PC-9 (cell line): Measurements from ENCODE around the gene TEAD2. TPM values are rescaled to one million over a fixed set of nuclear protein-coding genes. Genes with fewer than 3 reads are reported as not detected.

Experiments used
- BruUV-seq: library from RNA; stranded (reverse); fragments of 400-500 nt; replicated peaks from 2 replicates; lab custom pipeline; 2021; lab: Mats Ljungman, UMichigan
- CTCF ChIA-PET: fragments of 300-600 bp; sonication (Branson Sonifier 250); formaldehyde crosslinking; loops from one replicate; lab custom pipeline; 2022; ENCODE audit warnings: antibody characterized with exemption; lab: Charles Lee
- POLR2A ChIA-PET: fragments of 300-600 bp; sonication (Branson Sonifier 250); formaldehyde crosslinking; loops from one replicate; lab custom pipeline; 2022; ENCODE audit warnings: antibody characterized with exemption; ENCODE audit not compliant: unreplicated experiment; lab: Charles Lee
- DNase-seq, 2 experiments: peaks; one replicate each; pipeline versions ENCODE4 v3.0.0 to v3.0.0-alpha.2; 2015 to 2022; ENCODE audit warnings: mixed read lengths in 1 of 2
- H2AFZ ChIP-seq: fragments of 200-600 bp; sonication (generic); 2 replicates; pipeline ENCODE4 v1.8.1; 2017; ENCODE audit warnings: antibody characterized with exemption
- H3F3A ChIP-seq: fragments of 200-600 bp; sonication (generic); 2 replicates; pipeline ENCODE4 v1.8.1; 2017; ENCODE audit warnings: antibody characterized with exemption, mild to moderate bottlenecking, low read depth; ENCODE audit not compliant: insufficient read depth
- H3K27ac ChIP-seq: fragments of 200-600 bp; sonication (generic); 2 replicates; pipeline ENCODE4 v1.6.1; 2016; ENCODE audit warnings: mixed run types
- H3K27me3 ChIP-seq: fragments of 200-600 bp; sonication (generic); 2 replicates; pipeline ENCODE4 v1.6.1; 2016; ENCODE audit warnings: low read depth, mixed run types; ENCODE audit not compliant: insufficient read depth
- H3K36me3 ChIP-seq: fragments of 200-600 bp; sonication (generic); 2 replicates; pipeline ENCODE4 v1.6.1; 2016; ENCODE audit warnings: low read depth, mixed run types
- H3K4me1 ChIP-seq: fragments of 200-600 bp; sonication (generic); replicated peaks from 2 replicates; pipeline ENCODE4 v1.6.1; 2016; ENCODE audit warnings: mixed run types; ENCODE audit not compliant: insufficient read depth
- H3K4me2 ChIP-seq: fragments of 200-600 bp; sonication (generic); 2 replicates; pipeline ENCODE4 v1.6.1; 2017; ENCODE audit warnings: mixed run types
- H3K4me3 ChIP-seq: fragments of 200-600 bp; sonication (generic); 2 replicates; pipeline ENCODE4 v1.6.1; 2016; ENCODE audit warnings: mixed run types
- H3K79me2 ChIP-seq: fragments of 200-600 bp; sonication (generic); 2 replicates; pipeline ENCODE4 v1.6.1; 2017; ENCODE audit warnings: low read depth, mixed run types
- H3K9me2 ChIP-seq: fragments of 200-600 bp; sonication (generic); 2 replicates; pipeline ENCODE4 v1.8.1; 2017; ENCODE audit warnings: mild to moderate bottlenecking; ENCODE audit not compliant: insufficient read depth
- H3K9me3 ChIP-seq: fragments of 200-600 bp; sonication (generic); 2 replicates; pipeline ENCODE4 v1.8.1; 2016; ENCODE audit warnings: low read depth; ENCODE audit not compliant: insufficient read depth
- H4K20me1 ChIP-seq: fragments of 200-600 bp; sonication (generic); 2 replicates; pipeline ENCODE4 v1.8.1; 2017; ENCODE audit not compliant: insufficient read depth
- EZH2 ChIP-seq: fragments of 200-600 bp; sonication (generic); IDR thresholded peaks from 2 replicates; pipeline ENCODE4 v1.8.0; 2017; ENCODE audit warnings: antibody characterized with exemption, low read depth
- intact Hi-C: fragments of 100-400 bp; cut with micrococcal nuclease; formaldehyde crosslinking; loops from one replicate; pipeline ENCODE4 v1.10.0; 2022; ENCODE audit not compliant: unreplicated experiment
- total RNA-seq: library from RNA; stranded (reverse); gene quantifications from 2 replicates; pipeline ENCODE4 v1.2.3, GENCODE V29; 2021
- TF ChIP-seq, protein P1 (sequence below): fragments of 200-600 bp; sonication (generic); conservative IDR thresholded peaks from 2 replicates; pipeline ENCODE4 v1.6.1; 2017; ENCODE audit warnings: mixed run types, antibody characterized with exemption, mild to moderate bottlenecking, moderate library complexity

TEAD2 gene
- total RNA-seq, 1 experiment from 2014 or later, result 55.6 TPM

DNA sequence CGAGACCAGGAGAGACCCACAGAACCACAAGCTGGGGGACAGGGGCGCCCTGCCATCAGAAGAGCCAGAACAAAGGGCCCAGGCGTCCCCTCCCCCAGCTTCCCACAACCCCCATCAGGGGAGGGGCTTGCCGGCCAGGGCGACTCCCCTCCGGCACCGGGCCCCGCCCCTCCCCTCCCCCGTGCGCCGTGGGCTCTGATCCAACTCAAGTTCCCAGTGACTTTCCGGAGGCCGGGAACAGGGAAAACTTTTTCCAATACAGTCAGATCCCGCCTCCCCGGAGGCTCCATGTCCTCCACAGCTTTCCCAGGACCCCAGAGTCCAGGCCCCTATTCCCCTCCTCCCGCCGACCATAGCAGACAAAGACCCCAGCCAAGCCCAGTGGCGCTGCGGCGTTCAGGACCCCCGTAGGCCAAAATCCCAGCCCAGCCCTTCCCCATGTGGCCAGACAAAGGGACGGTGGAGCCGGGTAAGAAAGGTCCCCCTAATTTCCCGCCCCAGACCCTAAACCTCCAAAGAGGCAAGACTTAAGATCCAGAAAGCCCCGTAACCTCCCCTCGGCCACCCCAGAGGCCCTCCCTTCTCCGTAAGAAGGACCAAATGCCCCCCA, 673 bp downstream of the TEAD2 start:
- Histone ChIP-seq H3K9me2 (no peaks in the 10 kb centered on the region), H3K27me3 (no peaks in the 10 kb centered on the region), H3K9me3 (no peaks in the 10 kb centered on the region), H2AFZ (peak overlapping the region; percentile 85), H3K4me3 (peak overlapping the region; percentile 85), H3K79me2 (no peaks in the 10 kb centered on the region), H3K4me1 (0 out of 2 replicates have a peak, but pooled peaks cover 10% of the 10 kb centered on the region), H3F3A (peaks cover 5% of the 10 kb centered on the region; the same call in 1 of the 2 replicates), H3K36me3 (no peaks in the 10 kb centered on the region), H3K27ac (no peak overlapping the region), H4K20me1 (no peaks in the 10 kb centered on the region), H3K4me2 (peak overlapping the region; percentile 99)
- TF ChIP-seq EZH2, result peak; percentile 82; the same call in 1 of the 2 replicates
- TF ChIP-seq, protein P1, sequence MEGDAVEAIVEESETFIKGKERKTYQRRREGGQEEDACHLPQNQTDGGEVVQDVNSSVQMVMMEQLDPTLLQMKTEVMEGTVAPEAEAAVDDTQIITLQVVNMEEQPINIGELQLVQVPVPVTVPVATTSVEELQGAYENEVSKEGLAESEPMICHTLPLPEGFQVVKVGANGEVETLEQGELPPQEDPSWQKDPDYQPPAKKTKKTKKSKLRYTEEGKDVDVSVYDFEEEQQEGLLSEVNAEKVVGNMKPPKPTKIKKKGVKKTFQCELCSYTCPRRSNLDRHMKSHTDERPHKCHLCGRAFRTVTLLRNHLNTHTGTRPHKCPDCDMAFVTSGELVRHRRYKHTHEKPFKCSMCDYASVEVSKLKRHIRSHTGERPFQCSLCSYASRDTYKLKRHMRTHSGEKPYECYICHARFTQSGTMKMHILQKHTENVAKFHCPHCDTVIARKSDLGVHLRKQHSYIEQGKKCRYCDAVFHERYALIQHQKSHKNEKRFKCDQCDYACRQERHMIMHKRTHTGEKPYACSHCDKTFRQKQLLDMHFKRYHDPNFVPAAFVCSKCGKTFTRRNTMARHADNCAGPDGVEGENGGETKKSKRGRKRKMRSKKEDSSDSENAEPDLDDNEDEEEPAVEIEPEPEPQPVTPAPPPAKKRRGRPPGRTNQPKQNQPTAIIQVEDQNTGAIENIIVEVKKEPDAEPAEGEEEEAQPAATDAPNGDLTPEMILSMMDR, result no peak
- TSS peak; percentile 72 for BruUV-seq
- POLR2A ChIA-PET, result interaction anchor here (0.6 to 0.8 kb wide), 5 partner anchors 22 to 545 kb away, joined by 5 to 20 read pairs (median 10); no protein-coding TSS in a partner anchor
- intact Hi-C loops, result loop anchor here (2.0 kb wide), 2 partner anchors 23 to 515 kb away; partner anchors contain the start of genes AKT1S1 and TBC1D17
- CTCF ChIA-PET, result interaction anchor here (0.6 to 0.7 kb wide), 3 partner anchors 8 to 61 kb away, joined by 3 to 4 read pairs (median 3); no protein-coding TSS in a partner anchor
- peak in 1 of 2 experiments; percentile 56 for DNase-seq

DNA sequence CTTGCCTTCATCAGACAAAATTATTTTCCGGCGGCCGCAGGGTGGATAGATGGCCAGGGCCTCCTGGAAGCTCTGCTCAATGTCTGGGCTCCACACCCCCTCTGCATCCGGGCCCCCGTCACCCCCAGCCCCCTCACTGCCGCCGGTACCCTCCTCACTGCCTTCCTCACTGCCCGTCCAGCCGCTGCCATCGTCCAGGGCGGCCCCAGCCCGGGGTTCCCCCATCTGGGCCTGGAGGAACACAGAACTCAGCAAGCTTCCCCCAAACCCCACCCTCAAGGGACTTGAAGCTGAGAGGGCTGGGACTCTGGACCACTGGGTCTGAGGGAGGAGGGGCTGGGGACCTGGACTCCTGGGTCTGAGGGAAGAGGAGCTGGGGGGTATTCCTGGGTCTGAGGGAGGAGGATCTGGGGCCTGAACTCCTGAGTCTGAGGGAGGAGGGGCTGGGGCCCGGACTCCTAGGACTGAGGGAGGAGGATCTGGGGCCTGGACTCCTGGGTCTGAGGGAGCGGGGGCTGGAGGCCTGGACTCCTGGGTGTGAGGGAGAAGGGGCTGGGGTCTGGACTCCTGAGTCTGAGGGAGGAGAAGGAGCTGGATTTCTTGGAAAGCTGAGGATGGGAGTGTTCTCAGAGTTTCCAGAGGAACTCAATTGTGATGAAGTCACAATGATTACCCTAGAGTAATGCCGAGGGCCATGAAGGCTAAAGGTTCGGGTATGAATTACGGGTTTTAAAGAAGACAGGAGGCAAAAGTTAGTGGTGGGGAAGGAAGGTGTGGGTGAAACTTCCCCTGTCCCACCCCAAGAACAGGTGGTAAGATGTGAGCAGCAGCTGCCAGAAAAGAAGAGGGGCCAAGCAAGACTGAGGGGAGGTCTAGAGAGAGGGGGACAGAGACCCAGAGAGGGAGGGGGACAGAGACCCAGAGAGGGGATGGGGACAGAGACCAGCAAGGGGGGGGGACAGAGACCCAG, 2.1 kb downstream of the TEAD2 start:
- POLR2A ChIA-PET, result no interaction called here
- intact Hi-C loops, result no loop called here
- CTCF ChIA-PET, result interaction anchor here (0.6 kb wide), 1 partner anchor 91 kb away, joined by 3 read pairs; no protein-coding TSS in a partner anchor
- H4K20me1 ChIP-seq, result no peaks in the 10 kb centered on the region; the same call in 1 of the 2 replicates
- H3K27ac ChIP-seq, result no peak overlapping the region
- H3K9me2 ChIP-seq, result no peaks in the 10 kb centered on the region
- DNase-seq, result no peak
- H3K4me1 ChIP-seq, result 0 out of 2 replicates have a peak, but pooled peaks cover 10% of the 10 kb centered on the region
- TF ChIP-seq, protein P1, result no peak
- no peak for TF ChIP-seq EZH2
- H3K9me3 ChIP-seq, result no peaks in the 10 kb centered on the region
- no peak overlapping the region for H3K4me3 ChIP-seq
- BruUV-seq, result TSS peak; percentile 44
- no peaks in the 10 kb centered on the region for H3K36me3 ChIP-seq
- H3K4me2 ChIP-seq, result no peak overlapping the region
- peaks cover 5% of the 10 kb centered on the region; the same call in 1 of the 2 replicates for H3F3A ChIP-seq
- no peak overlapping the region for H2AFZ ChIP-seq
- H3K27me3 ChIP-seq, result no peaks in the 10 kb centered on the region
- H3K79me2 ChIP-seq, result no peaks in the 10 kb centered on the region

DNA sequence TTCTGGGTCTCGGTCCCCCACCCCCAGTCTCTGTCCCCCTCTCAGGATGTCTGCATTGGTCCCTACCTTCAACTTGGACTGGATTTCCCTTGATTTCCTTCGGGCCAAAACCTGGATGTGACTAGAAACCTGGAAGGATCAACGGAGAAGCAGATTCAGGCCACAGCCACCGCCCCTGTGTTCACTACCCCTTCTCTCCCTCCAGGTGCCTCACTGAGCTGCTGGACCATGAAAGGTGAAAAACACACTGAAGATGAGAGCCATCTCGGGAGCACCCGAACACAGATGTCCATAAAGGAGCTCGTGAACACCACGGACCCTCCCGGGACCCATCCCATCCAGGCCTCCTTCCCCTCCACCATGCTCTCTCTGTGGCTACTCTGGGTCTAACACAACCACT, 5.0 kb downstream of the TEAD2 start:
- no peaks in the 10 kb centered on the region; the same call in 1 of the 2 replicates for H4K20me1 ChIP-seq
- H3K79me2 ChIP-seq, result no peaks in the 10 kb centered on the region
- H3K27ac ChIP-seq, result no peak overlapping the region
- no peaks in the 10 kb centered on the region for H3K27me3 ChIP-seq
- no peaks in the 10 kb centered on the region; the same call in 1 of the 2 replicates for H3F3A ChIP-seq
- TF ChIP-seq, protein P1, result no peak
- no peak for TF ChIP-seq EZH2
- intact Hi-C loops, result no loop called here
- H3K9me2 ChIP-seq, result no peaks in the 10 kb centered on the region
- CTCF ChIA-PET, result no interaction called here
- BruUV-seq, result no TSS peak
- no peak overlapping the region for H3K4me3 ChIP-seq
- H3K4me2 ChIP-seq, result no peak overlapping the region
- no peaks in the 10 kb centered on the region for H3K4me1 ChIP-seq
- H2AFZ ChIP-seq, result no peak overlapping the region
- no peak for DNase-seq
- H3K36me3 ChIP-seq, result no peaks in the 10 kb centered on the region
- POLR2A ChIA-PET, result no interaction called here
- H3K9me3 ChIP-seq, result no peaks in the 10 kb centered on the region
